Stimulated activated CD8-positive, alpha-beta memory T cell treated with anti-CD3 and anti-CD28 coated beads, Interleukin-7, amount 100 ng/mL, for 4 hours (primary cell): Measurements from ENCODE around the gene EYA2.
A peak's percentile ranks its signal among the peaks of the same experiment; 100 is the strongest.

Source experiments
- DNase-seq, 2 donors: peaks; one replicate each; pipeline ENCODE4 v3.0.0-alpha.2; 2020; ENCODE audit warnings: low read depth in 2 of 2

EYA2 gene

GRCh38 chr20:46978951-46979491 lies 84.4 kb downstream of the EYA2 start:
- DNase-seq: no peak

- no peak for DNase-seq
Observed at GRCh38 chr20:46979603-46980241, 85.1 kb downstream of the EYA2 start.

- DNase-seq: no peak
Observed at GRCh38 chr20:46981184-46981583, 86.5 kb downstream of the EYA2 start.

GRCh38 chr20:46983466-46983865 lies 88.8 kb downstream of the EYA2 start:
- DNase-seq: no peak

GRCh38 chr20:46984405-46984804 lies 89.8 kb downstream of the EYA2 start:
- DNase-seq: no peak

GRCh38 chr20:46985250-46985649 lies 90.6 kb downstream of the EYA2 start:
- DNase-seq: no peak

- no peak for DNase-seq
Observed at GRCh38 chr20:46985671-46986070, 91.0 kb downstream of the EYA2 start.

- no peak for DNase-seq
Observed at GRCh38 chr20:46987001-46987400, 92.4 kb downstream of the EYA2 start.

GRCh38 chr20:46990017-46990595 lies 95.5 kb downstream of the EYA2 start:
- no peak for DNase-seq

- no peak for DNase-seq
Observed at GRCh38 chr20:46990596-46991104, 96.0 kb downstream of the EYA2 start.

GRCh38 chr20:46991168-46991567 lies 96.5 kb downstream of the EYA2 start:
- DNase-seq: no peak

- no peak for DNase-seq
Observed at GRCh38 chr20:46991880-46992639, 97.4 kb downstream of the EYA2 start.

GRCh38 chr20:46992640-46993035 lies 98.0 kb downstream of the EYA2 start:
- no peak for DNase-seq

- DNase-seq: no peak
Observed at GRCh38 chr20:46993465-46994095, 98.9 kb downstream of the EYA2 start.

GRCh38 chr20:46994341-46994740 lies 99.7 kb downstream of the EYA2 start:
- DNase-seq: peak in 1 of 2 donors; percentile 8

GRCh38 chr20:46995561-46996142 lies 101.0 kb downstream of the EYA2 start:
- DNase-seq: no peak

- DNase-seq: no peak
Observed at GRCh38 chr20:46997187-46997586, 102.5 kb downstream of the EYA2 start.

GRCh38 chr20:46998477-46999240 lies 104.0 kb downstream of the EYA2 start:
- DNase-seq: no peak

- no peak for DNase-seq
Observed at GRCh38 chr20:46999801-47000465, 105.3 kb downstream of the EYA2 start.

GRCh38 chr20:47003223-47003622 lies 108.6 kb downstream of the EYA2 start:
- no peak for DNase-seq
